Peyer's patch (tissue), 4 donors: Measurements from ENCODE around the gene FMN1.

Source experiments
- CTCF ChIP-seq, 6 experiments: fragments of 450-650 bp in 4 of 6; fragments of 200-600 bp in 2 of 6; sonication (generic) in 1 of 6; IDR thresholded peaks; one replicate each; pipeline ENCODE4 v1.5.1; 2017 to 2019; ENCODE audit warnings: antibody characterized with exemption in 6 of 6, mild to moderate bottlenecking in 3 of 6, moderate library complexity in 1 of 6
- POLR2A ChIP-seq, 2 donors: fragments of 450-650 bp; IDR thresholded peaks; one replicate each; pipeline ENCODE4 v1.5.1; 2017; ENCODE audit warnings: antibody characterized with exemption in 2 of 2, mild to moderate bottlenecking in 2 of 2, moderate library complexity in 2 of 2

DNA sequence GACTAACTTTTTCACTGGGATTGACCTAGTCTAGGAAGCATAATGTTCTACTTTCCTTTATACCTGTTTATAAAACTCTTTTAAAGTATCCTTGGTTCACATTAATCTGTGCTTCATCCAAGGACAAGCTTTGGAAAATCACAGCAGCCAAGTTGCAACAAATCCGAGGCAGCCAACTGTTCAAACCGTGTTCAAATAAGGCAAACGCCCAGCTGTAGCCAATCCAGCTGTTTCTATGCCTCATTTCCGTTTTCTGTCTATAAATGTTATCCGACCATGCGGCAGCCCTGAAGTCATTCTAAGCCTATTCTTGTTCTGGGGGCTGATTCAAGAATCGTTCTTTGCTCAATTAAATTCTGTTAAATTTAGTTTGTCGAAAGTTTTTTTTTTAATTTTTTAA, 78.3 kb downstream of the FMN1 start:
- TF ChIP-seq CTCF (IDR thresholded peaks at IDR 0.05) (no peak), POLR2A (IDR thresholded peaks at IDR 0.05) (no peak)
